Prostate gland (tissue), 2 donors: ENCODE measurements around the gene MIGA1.
"Not testable (repeated sequence)": the region's sequence is repeated elsewhere in the genome, so short reads cannot be mapped to it uniquely, and the experiment has no call there.

Source experiments
- CTCF ChIP-seq, 4 experiments: fragments of 200-600 bp in 2 of 4; fragments of 450-650 bp in 2 of 4; sonication (generic) in 2 of 4; IDR thresholded peaks; 1 replicate in 3 of 4; 2 replicates in 1 of 4; pipeline ENCODE4 v1.5.1; 2016 to 2019; ENCODE audit warnings: antibody characterized with exemption in 4 of 4, mild to moderate bottlenecking in 2 of 4, moderate library complexity in 2 of 4
- POLR2A ChIP-seq: fragments of 450-650 bp; IDR thresholded peaks from one replicate; pipeline ENCODE4 v1.6.1; 2016; ENCODE audit warnings: antibody characterized with exemption, mild to moderate bottlenecking
- POLR2AphosphoS5 ChIP-seq: sonication (generic); formaldehyde crosslinking; IDR thresholded peaks from one replicate; pipeline ENCODE4 v1.6.1; 2017; ENCODE audit warnings: antibody characterized with exemption

- not testable (repeated sequence) for TF ChIP-seq CTCF (IDR thresholded peaks at IDR 0.05); POLR2AphosphoS5; POLR2A
These were observed 30.0 kb upstream of the MIGA1 start for GRCh38 chr1:77749489-77749888.
